HG03521 (cell line): Measurements from ENCODE around the gene RSBN1L.
"Not testable (repeated sequence)": the region's sequence is repeated elsewhere in the genome, so short reads cannot be mapped to it uniquely, and the experiment has no call there.

Experiments
- ATAC-seq: cut with Tn5 transposase; IDR thresholded peaks from one replicate; pipeline ENCODE4 v1.9.1; 2021; ENCODE audit warnings: mild to moderate bottlenecking, moderate library complexity; ENCODE audit not compliant: unreplicated experiment

Gene RSBN1L

GRCh38 chr7:77687100-77687746 is 9.0 kb upstream of the RSBN1L start:
- no peak for ATAC-seq

- ATAC-seq = no peak
Measured at GRCh38 chr7:77687747-77688144, 8.5 kb upstream of the RSBN1L start.

DNA sequence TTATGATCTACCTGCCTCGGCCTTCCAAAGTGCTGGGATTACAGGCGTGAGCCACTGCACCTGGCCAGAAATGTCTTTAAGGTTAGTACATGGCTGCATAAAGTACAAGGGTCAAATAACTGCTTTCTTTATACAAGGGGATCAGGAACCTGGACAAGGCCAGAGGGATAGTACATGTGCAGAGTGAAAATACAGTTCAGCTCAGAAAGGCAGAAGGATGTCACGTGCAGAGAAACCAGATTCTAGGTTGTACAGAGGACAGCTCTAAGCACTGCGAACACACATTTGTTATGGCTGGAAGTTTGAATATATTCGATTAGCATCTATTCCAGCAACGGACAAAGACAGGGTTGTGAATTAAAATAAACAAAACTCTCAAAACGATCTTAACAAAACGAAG is 6.0 kb upstream of the RSBN1L start:
- ATAC-seq = no peak

- ATAC-seq = no peak
Measured at GRCh38 chr7:77691892-77692491, 4.3 kb upstream of the RSBN1L start.

- ATAC-seq = no peak
Measured at GRCh38 chr7:77693830-77694583, 2.3 kb upstream of the RSBN1L start.

DNA sequence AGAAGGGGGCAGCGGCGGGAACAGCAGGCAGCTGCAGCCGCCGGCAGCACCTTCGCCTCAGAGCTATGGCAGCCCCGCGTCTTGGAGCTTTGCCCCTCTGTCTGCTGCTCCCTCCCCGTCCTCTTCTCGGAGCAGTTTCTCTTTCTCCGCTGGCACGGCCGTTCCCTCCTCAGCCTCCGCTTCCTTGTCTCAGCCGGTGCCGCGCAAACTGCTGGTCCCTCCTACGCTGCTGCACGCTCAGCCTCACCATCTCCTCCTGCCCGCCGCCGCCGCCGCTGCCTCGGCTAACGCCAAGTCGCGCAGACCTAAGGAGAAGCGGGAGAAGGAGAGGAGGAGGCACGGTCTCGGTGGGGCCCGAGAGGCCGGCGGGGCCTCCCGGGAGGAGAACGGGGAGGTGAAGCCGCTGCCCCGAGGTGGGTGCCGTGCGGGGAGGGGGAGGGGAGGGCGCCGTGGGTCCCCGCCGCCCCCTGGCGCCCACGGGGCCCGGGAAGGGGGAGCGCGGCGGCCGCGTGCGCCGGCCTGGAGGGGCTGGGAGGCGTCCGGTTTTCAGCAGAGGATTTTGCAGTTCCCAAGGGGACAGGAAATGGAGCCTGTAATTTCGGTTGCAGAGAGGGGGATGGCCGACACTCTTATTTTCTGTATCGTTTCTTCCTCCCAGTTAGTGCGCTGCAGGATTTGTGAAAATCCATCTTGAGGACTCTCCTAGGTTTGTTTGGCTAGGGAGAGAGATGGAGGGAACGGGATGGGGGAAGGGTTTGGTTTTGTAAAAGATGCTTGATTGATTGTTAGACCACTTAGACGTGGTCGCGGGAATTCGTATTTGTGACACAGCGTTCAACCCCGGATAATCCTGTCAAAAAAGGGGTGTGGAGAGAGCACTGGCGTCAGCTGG is 630 bp downstream of the RSBN1L start:
- peak; percentile 22 for ATAC-seq

GRCh38 chr7:77697535-77697831 is 1.2 kb downstream of the RSBN1L start:
- no peak for ATAC-seq

- no peak for ATAC-seq
Measured at GRCh38 chr7:77698042-77698625, 1.9 kb downstream of the RSBN1L start.

DNA sequence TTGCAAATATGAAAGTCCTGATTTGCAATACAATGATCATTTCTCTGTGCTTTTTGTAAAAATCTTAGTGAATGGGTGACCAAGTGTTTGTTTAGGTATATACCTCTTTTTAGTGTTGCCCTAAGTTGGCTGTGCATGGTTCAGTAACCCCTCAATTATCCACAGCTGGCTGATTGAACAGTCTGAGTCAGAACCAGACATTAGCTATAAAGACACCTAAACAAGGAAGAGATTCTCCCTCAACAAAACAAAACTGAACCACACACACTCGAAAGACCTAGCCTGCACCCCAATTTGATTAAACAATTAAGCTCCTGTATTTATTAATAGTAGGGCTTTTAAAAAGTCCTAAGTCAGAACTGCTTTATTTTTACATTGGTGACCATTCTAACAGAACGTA is 2.8 kb downstream of the RSBN1L start:
- ATAC-seq = no peak

GRCh38 chr7:77702513-77702912 is 6.3 kb downstream of the RSBN1L start:
- ATAC-seq = no peak

GRCh38 chr7:77702968-77703472 is 6.8 kb downstream of the RSBN1L start:
- no peak for ATAC-seq

GRCh38 chr7:77703669-77704068 is 7.4 kb downstream of the RSBN1L start:
- not testable (repeated sequence) for ATAC-seq

DNA sequence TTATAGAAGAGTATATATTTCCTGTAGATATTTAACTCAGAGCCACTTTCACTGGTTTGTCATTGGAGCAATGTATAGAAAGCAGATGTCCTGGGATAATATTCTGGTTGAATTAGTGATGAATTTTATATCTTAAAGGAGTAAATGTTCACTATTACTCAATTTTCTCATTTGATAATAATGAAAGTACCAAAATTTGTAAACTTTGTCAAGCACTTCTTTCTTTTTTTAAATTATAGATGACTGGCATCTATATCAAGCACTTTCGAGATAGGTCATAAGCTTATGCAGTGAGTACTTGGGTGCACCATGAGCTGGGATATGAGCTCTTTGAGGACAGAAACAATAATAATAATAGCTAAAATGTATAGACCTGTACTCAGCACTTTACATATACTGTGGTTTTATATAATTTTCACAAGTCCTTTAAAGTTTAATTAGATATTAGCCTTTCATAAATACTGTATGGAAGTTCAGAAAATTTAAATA is 11.3 kb downstream of the RSBN1L start:
- ATAC-seq = no peak

- no peak for ATAC-seq
Measured at GRCh38 chr7:77710067-77710466, 13.8 kb downstream of the RSBN1L start.

- no peak for ATAC-seq
Measured at GRCh38 chr7:77710861-77711260, 14.6 kb downstream of the RSBN1L start.

GRCh38 chr7:77714195-77714594 is 17.9 kb downstream of the RSBN1L start:
- no peak for ATAC-seq

DNA sequence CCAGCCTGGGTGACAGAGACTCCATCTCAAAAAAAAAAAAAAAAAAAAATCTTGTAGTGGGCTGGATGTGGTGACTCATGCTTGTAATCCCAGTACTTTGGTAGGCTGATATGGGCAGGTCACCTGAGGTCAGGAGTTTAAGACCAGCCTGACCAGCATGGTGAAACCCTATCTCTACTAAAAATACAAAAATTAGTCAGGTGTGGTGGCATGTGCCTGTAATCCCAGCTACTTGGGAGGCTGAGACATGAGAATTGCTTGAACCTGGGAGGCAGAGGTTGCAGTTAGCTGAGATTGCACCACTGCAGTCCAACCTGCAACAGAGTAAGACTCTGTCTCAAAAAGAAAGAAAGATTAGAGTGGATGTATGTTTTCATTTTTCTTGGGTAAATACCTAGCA is 18.7 kb downstream of the RSBN1L start:
- ATAC-seq = not testable (repeated sequence)

GRCh38 chr7:77716804-77717203 is 20.5 kb downstream of the RSBN1L start:
- no peak for ATAC-seq

GRCh38 chr7:77717566-77717965 is 21.3 kb downstream of the RSBN1L start:
- ATAC-seq = not testable (repeated sequence)

DNA sequence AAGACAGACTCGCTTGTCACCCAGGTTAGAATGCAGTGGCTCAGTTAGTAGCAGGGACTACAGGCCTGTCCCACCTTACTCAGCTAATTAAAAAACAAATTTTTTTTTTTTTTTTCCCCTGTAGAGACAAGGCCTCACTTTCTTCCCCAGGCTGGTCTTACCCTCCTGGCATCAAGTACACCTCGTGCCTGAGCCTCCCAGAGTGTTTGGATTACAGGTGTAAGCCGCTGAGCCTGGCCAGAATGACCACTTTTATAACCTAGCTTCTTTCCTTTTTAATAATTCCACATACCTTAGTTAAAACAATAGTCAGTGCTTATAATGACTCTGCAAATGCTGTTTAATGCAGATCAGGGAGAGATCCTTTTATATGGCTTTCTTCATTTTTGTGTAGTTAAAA is 31.3 kb downstream of the RSBN1L start:
- ATAC-seq = no peak
